ENCODE results near the gene PLGLB1. TPM values are rescaled to one million over a fixed set of nuclear protein-coding genes. Genes with fewer than 3 reads are reported as not detected.
"Not testable (repeated sequence)": the region's sequence is repeated elsewhere in the genome, so short reads cannot be mapped to it uniquely, and the experiment has no call there.

Gene PLGLB1
- polyA plus RNA-seq, 1 donor (not counting 4 experiments of a cell fraction or from before 2014, with no cell fraction given), result 0.38 TPM

DNA sequence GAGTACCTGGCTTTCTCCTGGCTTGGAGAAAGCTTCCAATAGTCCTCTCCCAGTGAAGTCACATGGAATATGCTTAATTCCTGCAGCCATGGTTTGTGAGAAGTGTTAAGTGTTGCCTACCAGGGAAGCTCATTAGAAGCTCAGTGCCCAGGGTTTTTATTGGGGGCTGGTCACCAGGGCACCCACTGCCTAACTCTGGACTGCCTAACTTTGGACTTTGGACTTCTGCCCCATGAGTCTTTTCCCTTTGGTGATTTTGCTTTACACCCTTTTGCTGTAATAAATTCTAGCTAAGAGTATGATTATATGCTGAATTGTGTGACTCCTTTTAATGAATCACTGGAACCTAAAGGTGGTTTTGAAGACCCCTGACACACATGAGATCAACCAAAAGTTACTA is 35.2 kb upstream of the PLGLB1 start:
- dilution Hi-C loops (cut with MboI; ENCODE audit: extremely low pct_ligation_motif_present, low sequenced_read_pairs); DNase-seq (ENCODE audit: low read depth, low spot score); H3K4me2 ChIP-seq (ENCODE audit: control insufficient read depth, extremely low read depth, insufficient read depth, low read depth, low read length); H2AFZ ChIP-seq (ENCODE audit: control insufficient read depth, low read length); H3K27me3 ChIP-seq (ENCODE audit: control insufficient read depth, extremely low read depth, insufficient read depth, low read length); H3K36me3 ChIP-seq (ENCODE audit: control insufficient read depth in 2 of 2, extremely low read depth in 1 of 2, insufficient read depth in 2 of 2, low read length in 2 of 2); H3K9me3 ChIP-seq (ENCODE audit: control insufficient read depth, low read depth, low read length); H3K4me1 ChIP-seq (ENCODE audit: control insufficient read depth, extremely low read depth, insufficient read depth, low read length); FAIRE-seq; H3K4me3 ChIP-seq (ENCODE audit: control insufficient read depth in 2 of 3, extremely low read depth in 1 of 3, insufficient read depth in 2 of 3, low read depth in 1 of 3, low read length in 3 of 3); H3K79me2 ChIP-seq (ENCODE audit: control insufficient read depth, insufficient read depth, low read length); H3K27ac ChIP-seq (ENCODE audit: control insufficient read depth, insufficient read depth, low read length); H3K9me1 ChIP-seq (ENCODE audit: control insufficient read depth, extremely low read depth, insufficient read depth, low read length); H4K20me1 ChIP-seq (ENCODE audit: control insufficient read depth, extremely low read depth, insufficient read depth, low read length); H3K9ac ChIP-seq (ENCODE audit: control insufficient read depth, extremely low read depth, insufficient read depth, low read length): not testable (repeated sequence)

- H3K79me2 ChIP-seq (ENCODE audit: control insufficient read depth, insufficient read depth, low read length); DNase-seq (ENCODE audit: low read depth, low spot score); H4K20me1 ChIP-seq (ENCODE audit: control insufficient read depth, extremely low read depth, insufficient read depth, low read length); H3K27me3 ChIP-seq (ENCODE audit: control insufficient read depth, extremely low read depth, insufficient read depth, low read length); H3K4me3 ChIP-seq (ENCODE audit: control insufficient read depth in 2 of 3, extremely low read depth in 1 of 3, insufficient read depth in 2 of 3, low read depth in 1 of 3, low read length in 3 of 3); dilution Hi-C loops (cut with MboI; ENCODE audit: extremely low pct_ligation_motif_present, low sequenced_read_pairs); H3K9me1 ChIP-seq (ENCODE audit: control insufficient read depth, extremely low read depth, insufficient read depth, low read length); H2AFZ ChIP-seq (ENCODE audit: control insufficient read depth, low read length); H3K4me1 ChIP-seq (ENCODE audit: control insufficient read depth, extremely low read depth, insufficient read depth, low read length); H3K9me3 ChIP-seq (ENCODE audit: control insufficient read depth, low read depth, low read length); H3K4me2 ChIP-seq (ENCODE audit: control insufficient read depth, extremely low read depth, insufficient read depth, low read depth, low read length); H3K36me3 ChIP-seq (ENCODE audit: control insufficient read depth in 2 of 2, extremely low read depth in 1 of 2, insufficient read depth in 2 of 2, low read length in 2 of 2); H3K9ac ChIP-seq (ENCODE audit: control insufficient read depth, extremely low read depth, insufficient read depth, low read length); H3K27ac ChIP-seq (ENCODE audit: control insufficient read depth, insufficient read depth, low read length); FAIRE-seq: not testable (repeated sequence)
These were observed 34.8 kb upstream of the PLGLB1 start for GRCh38 chr2:87056435-87056834.

GRCh38 chr2:87054375-87054774 is 32.7 kb upstream of the PLGLB1 start:
- H3K4me3 ChIP-seq (ENCODE audit: control insufficient read depth in 2 of 3, extremely low read depth in 1 of 3, insufficient read depth in 2 of 3, low read depth in 1 of 3, low read length in 3 of 3); H3K79me2 ChIP-seq (ENCODE audit: control insufficient read depth, insufficient read depth, low read length); H3K9ac ChIP-seq (ENCODE audit: control insufficient read depth, extremely low read depth, insufficient read depth, low read length); H2AFZ ChIP-seq (ENCODE audit: control insufficient read depth, low read length); H3K36me3 ChIP-seq (ENCODE audit: control insufficient read depth in 2 of 2, extremely low read depth in 1 of 2, insufficient read depth in 2 of 2, low read length in 2 of 2); H3K4me2 ChIP-seq (ENCODE audit: control insufficient read depth, extremely low read depth, insufficient read depth, low read depth, low read length); H3K27ac ChIP-seq (ENCODE audit: control insufficient read depth, insufficient read depth, low read length); H3K4me1 ChIP-seq (ENCODE audit: control insufficient read depth, extremely low read depth, insufficient read depth, low read length); H3K9me3 ChIP-seq (ENCODE audit: control insufficient read depth, low read depth, low read length); H3K27me3 ChIP-seq (ENCODE audit: control insufficient read depth, extremely low read depth, insufficient read depth, low read length); H3K9me1 ChIP-seq (ENCODE audit: control insufficient read depth, extremely low read depth, insufficient read depth, low read length); dilution Hi-C loops (cut with MboI; ENCODE audit: extremely low pct_ligation_motif_present, low sequenced_read_pairs); H4K20me1 ChIP-seq (ENCODE audit: control insufficient read depth, extremely low read depth, insufficient read depth, low read length); DNase-seq (ENCODE audit: low read depth, low spot score); FAIRE-seq: not testable (repeated sequence)

- dilution Hi-C loops (cut with MboI; ENCODE audit: extremely low pct_ligation_motif_present, low sequenced_read_pairs); H3K4me2 ChIP-seq (ENCODE audit: control insufficient read depth, extremely low read depth, insufficient read depth, low read depth, low read length); H3K9me3 ChIP-seq (ENCODE audit: control insufficient read depth, low read depth, low read length); H3K4me3 ChIP-seq (ENCODE audit: control insufficient read depth in 2 of 3, extremely low read depth in 1 of 3, insufficient read depth in 2 of 3, low read depth in 1 of 3, low read length in 3 of 3); H3K27ac ChIP-seq (ENCODE audit: control insufficient read depth, insufficient read depth, low read length); H3K79me2 ChIP-seq (ENCODE audit: control insufficient read depth, insufficient read depth, low read length); H3K9ac ChIP-seq (ENCODE audit: control insufficient read depth, extremely low read depth, insufficient read depth, low read length); H4K20me1 ChIP-seq (ENCODE audit: control insufficient read depth, extremely low read depth, insufficient read depth, low read length); H3K9me1 ChIP-seq (ENCODE audit: control insufficient read depth, extremely low read depth, insufficient read depth, low read length); FAIRE-seq; DNase-seq (ENCODE audit: low read depth, low spot score); H3K36me3 ChIP-seq (ENCODE audit: control insufficient read depth in 2 of 2, extremely low read depth in 1 of 2, insufficient read depth in 2 of 2, low read length in 2 of 2); H3K27me3 ChIP-seq (ENCODE audit: control insufficient read depth, extremely low read depth, insufficient read depth, low read length); H3K4me1 ChIP-seq (ENCODE audit: control insufficient read depth, extremely low read depth, insufficient read depth, low read length); H2AFZ ChIP-seq (ENCODE audit: control insufficient read depth, low read length): not testable (repeated sequence)
These were observed 19.8 kb upstream of the PLGLB1 start for GRCh38 chr2:87041321-87041978.

GRCh38 chr2:87028607-87029006 is 7.0 kb upstream of the PLGLB1 start:
- H3K79me2 ChIP-seq (ENCODE audit: control insufficient read depth, insufficient read depth, low read length); H3K9me3 ChIP-seq (ENCODE audit: control insufficient read depth, low read depth, low read length); dilution Hi-C loops (cut with MboI; ENCODE audit: extremely low pct_ligation_motif_present, low sequenced_read_pairs); H3K4me1 ChIP-seq (ENCODE audit: control insufficient read depth, extremely low read depth, insufficient read depth, low read length); H4K20me1 ChIP-seq (ENCODE audit: control insufficient read depth, extremely low read depth, insufficient read depth, low read length); H3K4me2 ChIP-seq (ENCODE audit: control insufficient read depth, extremely low read depth, insufficient read depth, low read depth, low read length); H2AFZ ChIP-seq (ENCODE audit: control insufficient read depth, low read length); DNase-seq (ENCODE audit: low read depth, low spot score); H3K9ac ChIP-seq (ENCODE audit: control insufficient read depth, extremely low read depth, insufficient read depth, low read length); H3K9me1 ChIP-seq (ENCODE audit: control insufficient read depth, extremely low read depth, insufficient read depth, low read length); H3K27me3 ChIP-seq (ENCODE audit: control insufficient read depth, extremely low read depth, insufficient read depth, low read length); FAIRE-seq; H3K27ac ChIP-seq (ENCODE audit: control insufficient read depth, insufficient read depth, low read length); H3K4me3 ChIP-seq (ENCODE audit: control insufficient read depth in 2 of 3, extremely low read depth in 1 of 3, insufficient read depth in 2 of 3, low read depth in 1 of 3, low read length in 3 of 3); H3K36me3 ChIP-seq (ENCODE audit: control insufficient read depth in 2 of 2, extremely low read depth in 1 of 2, insufficient read depth in 2 of 2, low read length in 2 of 2): not testable (repeated sequence)

Measured in keratinocyte (primary cell).